IMR-90 (cell line): Measurements from ENCODE around the gene RPS2. TPM values are rescaled to one million over a fixed set of nuclear protein-coding genes. Genes with fewer than 3 reads are reported as not detected.
A peak's percentile ranks its signal among the peaks of the same experiment; 100 is the strongest.

Experiments used
- ATAC-seq: fragments of 200-7000 bp; cut with Tn5 transposase; 2 replicates; pipeline ENCODE4 v1.9.1; 2020; ENCODE audit warnings: low read depth, mild to moderate bottlenecking, moderate library complexity
- BruUV-seq: library from RNA; stranded (reverse); fragments of 400-500 nt; replicated peaks from 2 replicates; lab custom pipeline; 2021; lab: Mats Ljungman, UMichigan
- CTCF ChIA-PET: fragments of 300-600 bp; formaldehyde crosslinking; extraction: SDS; loops from one replicate; lab custom pipeline; 2021; ENCODE audit warnings: antibody characterized with exemption; lab: Yijun Ruan, JAX
- POLR2A ChIA-PET: fragments of 300-600 bp; sonication (Branson Sonifier 250); formaldehyde crosslinking; loops from one replicate; lab custom pipeline; 2022; ENCODE audit warnings: antibody characterized with exemption; ENCODE audit not compliant: unreplicated experiment; lab: Charles Lee
- DNase-seq: peaks from one replicate; pipeline ENCODE4 v3.0.0; 2013
- H2AFZ ChIP-seq: replicated peaks from 2 replicates; pipeline ENCODE3; 2013; ENCODE audit warnings: low read length, mild to moderate bottlenecking; ENCODE audit not compliant: poor library complexity
- H2AK5ac ChIP-seq: 2 replicates; pipeline ENCODE4 v1.6.1; 2013; ENCODE audit warnings: low read depth, low read length, inconsistent platforms
- H2AK9ac ChIP-seq: replicated peaks from 2 replicates; pipeline ENCODE3; 2013; ENCODE audit warnings: mild to moderate bottlenecking, low read depth, low read length, moderate library complexity; ENCODE audit not compliant: poor library complexity
- H2BK120ac ChIP-seq: 2 replicates; pipeline ENCODE4 v1.6.1; 2013; ENCODE audit warnings: low read depth, low read length, inconsistent platforms
- H2BK15ac ChIP-seq: 3 replicates; pipeline ENCODE4 v1.6.1; 2013; ENCODE audit warnings: low read depth, low read length, inconsistent platforms
- H2BK20ac ChIP-seq: 2 replicates; pipeline ENCODE4 v1.6.1; 2013; ENCODE audit warnings: low read depth, mild to moderate bottlenecking, inconsistent platforms, low read length, moderate library complexity
- H2BK5ac ChIP-seq: 2 replicates; pipeline ENCODE4 v1.6.1; 2013; ENCODE audit warnings: mild to moderate bottlenecking, low read depth, low read length, inconsistent platforms; ENCODE audit not compliant: poor library complexity, severe bottlenecking
- H3K14ac ChIP-seq: replicated peaks from 2 replicates; pipeline ENCODE4 v1.6.1; 2013; ENCODE audit warnings: low read depth, low read length, inconsistent platforms
- H3K18ac ChIP-seq: 2 replicates; pipeline ENCODE4 v1.6.1; 2013; ENCODE audit warnings: low read depth, low read length, control low read depth
- H3K23ac ChIP-seq: 2 replicates; pipeline ENCODE4 v1.6.1; 2013; ENCODE audit warnings: low read depth, low read length, inconsistent platforms
- H3K27ac ChIP-seq: 2 replicates; pipeline ENCODE4 v1.5.1; 2013; ENCODE audit warnings: mild to moderate bottlenecking, control low read depth, low read length; ENCODE audit not compliant: insufficient read depth
- H3K27me3 ChIP-seq: 2 replicates; pipeline ENCODE4 v1.6.1; 2013; ENCODE audit warnings: low read length; ENCODE audit not compliant: control insufficient read depth, insufficient read depth
- H3K36me3 ChIP-seq: 2 replicates; pipeline ENCODE4 v1.6.1; 2013; ENCODE audit warnings: low read length, mixed read lengths; ENCODE audit not compliant: control insufficient read depth, insufficient read depth
- H3K4ac ChIP-seq: 2 replicates; pipeline ENCODE4 v1.6.1; 2013; ENCODE audit warnings: low read depth, low read length, inconsistent platforms
- H3K4me1 ChIP-seq: 2 replicates; pipeline ENCODE4 v1.6.1; 2013; ENCODE audit warnings: low read length, mixed read lengths; ENCODE audit not compliant: control insufficient read depth, insufficient read depth
- H3K4me2 ChIP-seq: 2 replicates; pipeline ENCODE4 v1.6.1; 2013; ENCODE audit warnings: low read depth, mild to moderate bottlenecking, control low read depth, low read length, moderate library complexity
- H3K4me3 ChIP-seq: 2 replicates; pipeline ENCODE4 v1.5.1; 2013; ENCODE audit warnings: low read depth, mild to moderate bottlenecking, control low read depth, low read length, moderate library complexity; ENCODE audit not compliant: insufficient read depth
- H3K56ac ChIP-seq: 2 replicates; pipeline ENCODE4 v1.6.1; 2013; ENCODE audit warnings: low read length, inconsistent platforms; ENCODE audit not compliant: insufficient read depth; ENCODE audit errors: extremely low read depth
- H3K79me1 ChIP-seq, 2 experiments: 2 replicates each; pipeline ENCODE4 v1.6.1; 2013; ENCODE audit warnings: low read length in 2 of 2, inconsistent platforms in 1 of 2, low read depth in 1 of 2
- H3K9ac ChIP-seq: 2 replicates; pipeline ENCODE4 v1.6.1; 2013; ENCODE audit warnings: low read depth, low read length, control low read depth
- H3K9me1 ChIP-seq: 2 replicates; pipeline ENCODE4 v1.6.1; 2013; ENCODE audit warnings: low read length, inconsistent platforms; ENCODE audit not compliant: insufficient read depth
- H3K9me3 ChIP-seq: 2 replicates; pipeline ENCODE4 v1.6.1; 2013; ENCODE audit warnings: low read length; ENCODE audit not compliant: control insufficient read depth, insufficient read depth
- H4K20me1 ChIP-seq: 2 replicates; pipeline ENCODE4 v1.6.1; 2013; ENCODE audit warnings: low read length, inconsistent platforms; ENCODE audit not compliant: insufficient read depth
- H4K5ac ChIP-seq: 2 replicates; pipeline ENCODE4 v1.6.1; 2013; ENCODE audit warnings: mild to moderate bottlenecking, low read depth, low read length, control low read depth
- H4K8ac ChIP-seq, 2 experiments: 2 replicates each; pipeline ENCODE4 v1.6.1; 2013; ENCODE audit warnings: low read depth in 2 of 2, low read length in 2 of 2, control low read depth in 1 of 2, inconsistent platforms in 1 of 2
- H4K91ac ChIP-seq: 2 replicates; pipeline ENCODE4 v1.6.1; 2013; ENCODE audit warnings: low read depth, low read length, inconsistent platforms; ENCODE audit not compliant: insufficient read depth
- CEBPB ChIP-seq: IDR thresholded peaks from 2 replicates; pipeline ENCODE4 v1.6.1; 2012; ENCODE audit warnings: low read depth, low read length, improper control_type of control experiment
- CTCF ChIP-seq: conservative IDR thresholded peaks from 2 replicates; pipeline ENCODE4 v1.5.1; 2012; ENCODE audit warnings: mild to moderate bottlenecking, low read depth, low read length, improper control_type of control experiment
- RCOR1 ChIP-seq: IDR thresholded peaks from 2 replicates; pipeline ENCODE4 v1.6.1; 2012; ENCODE audit warnings: mild to moderate bottlenecking, low read length, improper control_type of control experiment; ENCODE audit not compliant: insufficient replicate concordance
- WGBS, 2 experiments: methylation state at CpG; one replicate each; pipeline versions ENCODE4 v1.1.5 to v1.1.7; 2013; ENCODE audit warnings: missing lambda C conversion rate in 2 of 2; ENCODE audit not compliant: insufficient read length in 1 of 2; ENCODE audit errors: extremely low coverage in 2 of 2; 5-methylcytosine and 5-hydroxymethylcytosine counted together
- dilution Hi-C: fragments of 300-500 bp; cut with HindIII; formaldehyde crosslinking; loops from one replicate; pipeline ENCODE4 v1.14.3; 2018; ENCODE audit warnings: low sequenced_read_pairs; ENCODE audit not compliant: unreplicated experiment
- in situ Hi-C: fragments of 300-500 bp; cut with MboI; formaldehyde crosslinking; loops from 3 replicates; pipeline ENCODE4 v1.14.3; 2019; ENCODE audit warnings: low sequenced_read_pairs, inconsistent platforms, mixed read lengths
- intact Hi-C: fragments of 100-400 bp; cut with micrococcal nuclease; formaldehyde crosslinking; loops from 2 replicates; pipeline ENCODE4 v1.10.0; 2022
- polyA plus RNA-seq, 3 experiments: library from polyadenylated mRNA; depleted of rRNA; stranded (reverse); fragments of >200 nt; gene quantifications; 2 replicates each; pipeline ENCODE4 v1.2.3, GENCODE V29; 2012; ENCODE audit warnings: low replicate concordance in 1 of 3
- total RNA-seq: library from RNA; depleted of rRNA; stranded (reverse); fragments of >200 nt; gene quantifications from 2 replicates; pipeline ENCODE4 v1.2.3, GENCODE V29; 2012

The RPS2 gene
- total and polyA plus RNA-seq, 2 of the 4 experiments (the other 2 are of a cell fraction) = 2,703 to 6,941 TPM

GRCh38 chr16:1932050-1933028, 32.3 kb downstream of the RPS2 start:
- BruUV-seq = no TSS peak

More at GRCh38 chr16:1932050-1933028, 32.3 kb downstream of the RPS2 start:
- Histone ChIP-seq H2AFZ (peak overlapping the region; percentile 32), H2BK15ac (no peak overlapping the region), H3K9ac (no peak overlapping the region), H4K8ac (no peak overlapping the region), H4K20me1 (no peaks in the 10 kb centered on the region), H3K27ac (no peak overlapping the region), H3K4me3 (no peak overlapping the region), H3K4me2 (no peak overlapping the region), H3K36me3 (peaks cover 2% of the 10 kb centered on the region; the same call in 1 of the 2 replicates), H3K14ac (no peak overlapping the region), H3K9me1 (no peaks in the 10 kb centered on the region), H2BK5ac (no peak overlapping the region), H3K79me1 (no peaks in the 10 kb centered on the region), H3K18ac (no peak overlapping the region), H2BK20ac (no peak overlapping the region), H4K5ac (no peak overlapping the region), H2BK120ac (no peak overlapping the region), H3K56ac (no peak overlapping the region), H4K91ac (no peak overlapping the region), H2AK5ac (no peak overlapping the region), H2AK9ac (no peak overlapping the region), H3K27me3 (peaks cover 4% of the 10 kb centered on the region; the same call in 1 of the 2 replicates), H3K4ac (no peak overlapping the region), H3K9me3 (no peaks in the 10 kb centered on the region), H3K4me1 (no peaks in the 10 kb centered on the region), H3K23ac (no peak overlapping the region)
- ChIA-PET CTCF (no interaction called here), POLR2A (no interaction called here)
- in situ Hi-C loops = loop anchor here (5.0 kb wide), 1 partner anchor 70 kb away; no protein-coding TSS in a partner anchor
- TF ChIP-seq CTCF (0 out of 2 replicates have a peak, but pooled peaks have one; percentile 5), CEBPB (no peak), RCOR1 (no peak)
- intact Hi-C loops = no loop called here
- no peak for ATAC-seq
- dilution Hi-C loops = no loop called here
- DNase-seq = no peak
- WGBS, 2 experiments = 60% methylated on average over 12 of the region's 19 CpGs; no CpG with 5 or more reads in 1 of the 2 experiments
